Stimulated activated naive CD8-positive, alpha-beta T cell treated with anti-CD3 and anti-CD28 coated beads, Interleukin-15, Interleukin-2, amounts not matched to agents 100 ng/mL and 50 ng/mL, for 24 hours (primary cell): ENCODE data around the gene TTC28.

Source experiments
- H3K27ac Mint-ChIP-seq: one replicate; pipeline ENCODE4 v1.8.0; 2021; ENCODE audit warnings: mild to moderate bottlenecking, mixed read lengths
- H3K27me3 Mint-ChIP-seq: one replicate; pipeline ENCODE4 v1.8.0; 2021; ENCODE audit warnings: mixed read lengths
- H3K36me3 Mint-ChIP-seq: one replicate; pipeline ENCODE4 v1.8.0; 2021; ENCODE audit warnings: low read depth, mixed read lengths
- H3K4me1 Mint-ChIP-seq: one replicate; pipeline ENCODE4 v1.8.0; 2021; ENCODE audit warnings: low read depth, mixed read lengths
- H3K4me3 Mint-ChIP-seq: one replicate; pipeline ENCODE4 v1.8.0; 2021; ENCODE audit warnings: mild to moderate bottlenecking, mixed read lengths
- H3K9me3 Mint-ChIP-seq: one replicate; pipeline ENCODE4 v1.8.0; 2021; ENCODE audit warnings: mixed read lengths

TTC28 gene

DNA sequence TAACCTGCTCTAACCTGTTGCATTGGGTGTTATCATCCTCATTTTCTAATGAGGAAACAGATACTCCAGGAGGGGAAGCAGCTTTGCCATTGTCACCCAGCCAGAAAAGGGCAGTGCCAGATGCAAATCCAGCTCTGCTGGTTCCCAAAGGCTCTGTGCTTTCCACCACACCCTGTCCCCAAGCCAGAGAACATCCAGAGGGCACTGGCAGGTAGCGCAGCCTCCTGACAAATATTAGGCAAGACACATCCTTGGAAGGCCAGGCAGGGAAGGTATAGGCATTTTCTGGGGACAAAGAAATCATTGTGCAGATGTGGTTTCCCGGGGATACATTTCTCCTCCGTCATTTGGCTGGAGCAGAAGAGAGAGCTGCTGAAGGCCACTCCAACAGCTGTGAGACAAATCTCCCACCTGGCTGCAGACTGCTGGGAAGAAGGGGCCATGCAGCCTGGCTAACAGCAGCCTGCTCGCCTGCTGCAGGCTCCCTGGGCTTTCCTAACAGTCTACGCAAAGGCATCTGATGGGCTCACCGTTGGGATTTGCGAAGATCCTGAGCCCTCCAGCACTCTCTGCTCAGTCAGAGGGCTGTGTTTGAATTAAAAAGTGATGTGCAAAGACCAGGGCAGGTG lies 666.7 kb downstream of the TTC28 start:
- Mint-ChIP-seq H3K4me1 (no peaks in the 10 kb centered on the region), H3K27me3 (no peaks in the 10 kb centered on the region), H3K27ac (no peak overlapping the region), H3K36me3 (no peaks in the 10 kb centered on the region), H3K9me3 (no peaks in the 10 kb centered on the region), H3K4me3 (no peak overlapping the region)

GRCh38 chr22:28009272-28009827 lies 670.3 kb downstream of the TTC28 start:
- Mint-ChIP-seq H3K9me3 (no peaks in the 10 kb centered on the region), H3K27ac (no peak overlapping the region), H3K27me3 (no peaks in the 10 kb centered on the region), H3K4me3 (no peak overlapping the region), H3K36me3 (no peaks in the 10 kb centered on the region), H3K4me1 (no peaks in the 10 kb centered on the region)

DNA sequence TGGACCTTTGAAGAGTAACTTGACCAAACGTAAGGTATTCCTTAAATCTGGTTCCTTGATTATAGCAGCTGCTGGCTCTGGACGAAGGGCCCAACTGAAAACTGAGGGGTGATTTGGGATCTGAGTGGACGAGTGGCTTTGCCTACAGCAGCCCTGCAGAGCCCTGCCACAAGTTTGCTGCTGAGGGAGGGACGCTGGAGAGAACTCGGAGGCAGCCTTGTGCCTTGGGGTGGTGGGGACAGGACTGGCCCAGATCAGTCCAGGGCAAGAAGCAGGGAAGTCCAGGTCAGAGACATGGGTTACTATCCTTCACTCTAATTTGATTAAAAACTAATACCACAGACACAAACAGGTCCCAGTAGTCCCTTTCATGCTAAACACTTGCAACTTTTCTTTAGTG lies 671.0 kb downstream of the TTC28 start:
- no peaks in the 10 kb centered on the region for H3K4me1 Mint-ChIP-seq
- no peaks in the 10 kb centered on the region for H3K36me3 Mint-ChIP-seq
- H3K27ac Mint-ChIP-seq: no peak overlapping the region
- no peaks in the 10 kb centered on the region for H3K27me3 Mint-ChIP-seq
- no peak overlapping the region for H3K4me3 Mint-ChIP-seq
- no peaks in the 10 kb centered on the region for H3K9me3 Mint-ChIP-seq

GRCh38 chr22:28008056-28008455 lies 671.6 kb downstream of the TTC28 start:
- Mint-ChIP-seq H3K4me3 (no peak overlapping the region), H3K27me3 (no peaks in the 10 kb centered on the region), H3K9me3 (no peaks in the 10 kb centered on the region), H3K27ac (no peak overlapping the region), H3K36me3 (no peaks in the 10 kb centered on the region), H3K4me1 (no peaks in the 10 kb centered on the region)

- Mint-ChIP-seq H3K36me3 (no peaks in the 10 kb centered on the region), H3K9me3 (no peaks in the 10 kb centered on the region), H3K4me1 (no peaks in the 10 kb centered on the region), H3K4me3 (no peak overlapping the region), H3K27ac (no peak overlapping the region), H3K27me3 (no peaks in the 10 kb centered on the region)
Observed at GRCh38 chr22:28006271-28006670, 673.4 kb downstream of the TTC28 start.

- Mint-ChIP-seq H3K27me3 (no peaks in the 10 kb centered on the region), H3K4me1 (no peaks in the 10 kb centered on the region), H3K27ac (no peak overlapping the region), H3K9me3 (no peaks in the 10 kb centered on the region), H3K36me3 (no peaks in the 10 kb centered on the region), H3K4me3 (no peak overlapping the region)
Observed at GRCh38 chr22:28005513-28005912, 674.1 kb downstream of the TTC28 start.

GRCh38 chr22:28004021-28004420 lies 675.6 kb downstream of the TTC28 start:
- Mint-ChIP-seq H3K9me3 (no peaks in the 10 kb centered on the region), H3K4me3 (no peak overlapping the region), H3K27me3 (no peaks in the 10 kb centered on the region), H3K36me3 (no peaks in the 10 kb centered on the region), H3K27ac (no peak overlapping the region), H3K4me1 (no peaks in the 10 kb centered on the region)

GRCh38 chr22:28002863-28003565 lies 676.6 kb downstream of the TTC28 start:
- Mint-ChIP-seq H3K4me1 (no peaks in the 10 kb centered on the region), H3K4me3 (no peak overlapping the region), H3K27me3 (no peaks in the 10 kb centered on the region), H3K27ac (no peak overlapping the region), H3K9me3 (no peaks in the 10 kb centered on the region), H3K36me3 (no peaks in the 10 kb centered on the region)

GRCh38 chr22:28002181-28002700 lies 677.4 kb downstream of the TTC28 start:
- no peaks in the 10 kb centered on the region for H3K9me3 Mint-ChIP-seq
- no peaks in the 10 kb centered on the region for H3K36me3 Mint-ChIP-seq
- H3K4me3 Mint-ChIP-seq: no peak overlapping the region
- no peak overlapping the region for H3K27ac Mint-ChIP-seq
- H3K27me3 Mint-ChIP-seq: no peaks in the 10 kb centered on the region
- no peaks in the 10 kb centered on the region for H3K4me1 Mint-ChIP-seq

DNA sequence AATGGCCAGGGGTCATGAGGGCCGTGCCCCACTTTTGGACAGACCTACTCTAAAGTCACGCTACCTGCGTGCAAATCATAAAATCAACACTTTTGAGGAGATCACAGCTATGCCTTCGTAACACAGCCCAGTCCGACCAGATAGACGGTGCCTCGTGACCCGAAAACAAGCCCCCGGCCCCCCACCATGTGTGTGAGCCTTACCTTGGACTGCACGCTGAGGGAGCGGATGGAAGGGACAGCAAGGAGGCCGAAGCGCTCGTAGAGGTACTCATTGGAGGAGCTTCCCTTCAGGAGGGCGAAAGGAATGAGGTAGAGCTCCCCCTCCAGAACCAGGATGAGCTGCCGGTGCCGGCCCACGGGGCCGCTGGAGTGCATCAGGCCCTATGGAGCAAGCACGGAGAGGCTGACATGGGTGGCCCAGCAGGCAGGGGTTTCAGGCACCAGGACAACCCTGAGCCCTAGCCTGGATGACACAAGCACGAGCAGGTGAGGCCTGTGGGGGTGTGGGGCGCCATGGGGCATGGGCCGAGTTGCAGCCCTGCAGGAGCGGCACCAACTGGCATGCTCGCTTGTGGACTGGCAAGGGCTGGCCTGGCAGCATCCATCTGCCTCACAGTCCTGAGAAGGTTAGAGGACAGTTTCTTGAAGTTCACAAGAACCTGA lies 678.3 kb downstream of the TTC28 start:
- Mint-ChIP-seq H3K4me1 (no peaks in the 10 kb centered on the region), H3K27me3 (no peaks in the 10 kb centered on the region), H3K27ac (no peak overlapping the region), H3K9me3 (no peaks in the 10 kb centered on the region), H3K36me3 (no peaks in the 10 kb centered on the region), H3K4me3 (no peak overlapping the region)

DNA sequence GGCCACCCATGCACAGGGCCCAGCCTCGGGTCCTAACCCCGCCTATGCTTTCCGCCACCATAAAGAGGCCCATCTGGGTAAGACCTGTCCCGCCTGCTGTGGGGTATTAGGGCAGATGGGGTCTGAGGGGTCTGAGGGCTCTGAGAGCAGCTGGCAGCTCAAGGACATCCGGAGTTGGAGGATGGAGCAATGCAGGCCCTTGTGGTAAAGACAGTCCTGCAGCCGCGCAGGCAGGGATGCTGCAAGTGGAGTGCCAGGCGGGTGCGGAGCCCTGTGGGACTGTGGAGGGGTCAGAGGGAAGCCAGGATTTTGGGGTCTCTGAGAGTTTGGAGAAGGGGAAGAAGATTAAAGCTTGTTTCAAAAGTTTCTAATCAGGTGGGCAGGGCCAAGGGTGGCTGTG lies 679.3 kb downstream of the TTC28 start:
- Mint-ChIP-seq H3K27ac (no peak overlapping the region), H3K27me3 (no peaks in the 10 kb centered on the region), H3K9me3 (no peaks in the 10 kb centered on the region), H3K4me3 (no peak overlapping the region), H3K36me3 (no peaks in the 10 kb centered on the region), H3K4me1 (no peaks in the 10 kb centered on the region)

- Mint-ChIP-seq H3K27ac (no peak overlapping the region), H3K4me1 (no peaks in the 10 kb centered on the region), H3K9me3 (no peaks in the 10 kb centered on the region), H3K36me3 (no peaks in the 10 kb centered on the region), H3K27me3 (no peaks in the 10 kb centered on the region), H3K4me3 (no peak overlapping the region)
Observed at GRCh38 chr22:27999876-28000275, 679.8 kb downstream of the TTC28 start.

DNA sequence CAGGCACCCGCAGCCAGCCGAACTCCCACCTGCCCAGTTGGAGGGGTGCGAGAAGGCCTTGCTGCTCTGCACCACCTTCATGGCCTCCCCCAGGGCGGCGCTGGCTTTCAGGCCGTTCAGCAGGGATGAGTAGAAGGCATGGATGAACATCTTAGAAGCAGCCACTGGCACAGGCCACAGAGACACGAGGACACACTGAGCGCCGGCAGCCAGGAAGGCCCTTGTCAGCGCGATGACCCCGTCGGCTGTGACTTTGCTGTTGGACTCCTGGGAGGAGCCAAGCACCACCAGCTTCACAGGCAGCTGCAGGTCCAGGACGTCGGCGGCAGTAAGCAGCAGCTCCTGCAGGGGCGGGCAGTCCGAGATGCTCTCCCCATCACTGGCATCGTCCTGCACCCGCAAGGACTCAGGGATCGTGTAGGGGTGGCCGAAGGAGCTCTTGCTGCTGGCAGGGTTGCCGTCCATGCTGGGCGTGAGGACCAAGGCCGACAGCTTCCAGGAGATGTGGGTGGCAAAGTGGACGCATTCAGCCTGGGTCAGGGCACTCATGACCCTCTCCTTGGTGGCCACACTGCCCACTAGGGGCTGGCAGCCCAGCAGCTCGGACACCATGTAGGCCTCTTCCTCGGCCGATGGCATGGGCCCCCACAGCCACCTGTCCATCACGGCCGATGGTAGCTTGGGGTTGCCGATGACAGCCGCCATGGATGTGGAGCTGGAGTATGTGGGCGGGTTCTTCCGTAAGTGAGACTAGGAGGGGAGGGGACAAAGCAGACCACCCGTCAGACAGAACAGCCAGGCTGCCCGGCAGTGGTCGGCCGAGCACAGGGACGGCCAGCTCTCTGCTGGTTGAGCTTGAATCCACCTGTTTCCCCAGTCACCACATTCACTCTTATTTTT lies 680.9 kb downstream of the TTC28 start:
- H3K36me3 Mint-ChIP-seq: no peaks in the 10 kb centered on the region
- H3K4me1 Mint-ChIP-seq: no peaks in the 10 kb centered on the region
- H3K9me3 Mint-ChIP-seq: no peaks in the 10 kb centered on the region
- H3K27ac Mint-ChIP-seq: no peak overlapping the region
- H3K4me3 Mint-ChIP-seq: no peak overlapping the region
- H3K27me3 Mint-ChIP-seq: no peaks in the 10 kb centered on the region

- Mint-ChIP-seq H3K9me3 (no peaks in the 10 kb centered on the region), H3K36me3 (no peaks in the 10 kb centered on the region), H3K27ac (no peak overlapping the region), H3K4me1 (no peaks in the 10 kb centered on the region), H3K27me3 (no peaks in the 10 kb centered on the region), H3K4me3 (no peak overlapping the region)
Observed at GRCh38 chr22:27997538-27997937, 682.1 kb downstream of the TTC28 start.
